GM19467 (cell line): ENCODE results near the gene SUPT20H.

ENCODE experiments used
- ATAC-seq: cut with Tn5 transposase; IDR thresholded peaks from one replicate; pipeline ENCODE4 v1.9.1; 2021; ENCODE audit warnings: mild to moderate bottlenecking, moderate library complexity; ENCODE audit not compliant: unreplicated experiment

Gene SUPT20H

DNA sequence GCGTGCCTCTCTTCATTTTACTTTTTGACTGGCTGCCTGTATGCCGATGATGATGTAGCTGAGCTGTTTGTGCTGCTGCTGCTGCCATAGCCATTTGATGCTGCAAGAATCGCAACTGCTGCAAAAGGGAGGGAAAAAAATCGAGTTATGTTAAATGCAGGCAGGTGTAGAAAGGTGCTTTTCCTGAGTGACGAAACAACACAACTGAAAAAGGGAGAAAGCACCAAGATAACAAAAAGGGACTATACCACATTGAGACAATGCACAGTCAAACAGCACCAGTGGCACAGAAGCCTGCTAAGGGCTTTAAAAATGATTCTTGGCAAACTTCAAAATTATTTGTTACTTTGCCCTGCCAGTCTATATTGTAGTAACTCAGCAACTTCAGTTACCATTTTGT is 49.8 kb downstream of the SUPT20H start:
- no peak for ATAC-seq

DNA sequence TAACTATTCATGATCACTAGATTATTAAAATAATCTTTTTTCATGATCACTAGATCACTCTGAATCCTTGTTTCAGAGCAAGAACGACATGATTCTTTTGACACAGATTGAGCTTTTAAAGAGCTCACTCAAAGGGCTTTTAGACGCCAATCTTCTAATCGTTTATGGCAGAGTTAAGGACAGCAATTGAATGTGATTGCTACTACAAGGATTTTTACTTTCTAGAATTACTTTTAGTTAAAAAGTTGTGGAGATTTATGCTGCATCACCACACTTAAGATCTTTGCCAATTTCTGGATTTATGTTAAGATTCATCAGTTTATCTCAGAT is 57.6 kb downstream of the SUPT20H start:
- ATAC-seq = no peak

DNA sequence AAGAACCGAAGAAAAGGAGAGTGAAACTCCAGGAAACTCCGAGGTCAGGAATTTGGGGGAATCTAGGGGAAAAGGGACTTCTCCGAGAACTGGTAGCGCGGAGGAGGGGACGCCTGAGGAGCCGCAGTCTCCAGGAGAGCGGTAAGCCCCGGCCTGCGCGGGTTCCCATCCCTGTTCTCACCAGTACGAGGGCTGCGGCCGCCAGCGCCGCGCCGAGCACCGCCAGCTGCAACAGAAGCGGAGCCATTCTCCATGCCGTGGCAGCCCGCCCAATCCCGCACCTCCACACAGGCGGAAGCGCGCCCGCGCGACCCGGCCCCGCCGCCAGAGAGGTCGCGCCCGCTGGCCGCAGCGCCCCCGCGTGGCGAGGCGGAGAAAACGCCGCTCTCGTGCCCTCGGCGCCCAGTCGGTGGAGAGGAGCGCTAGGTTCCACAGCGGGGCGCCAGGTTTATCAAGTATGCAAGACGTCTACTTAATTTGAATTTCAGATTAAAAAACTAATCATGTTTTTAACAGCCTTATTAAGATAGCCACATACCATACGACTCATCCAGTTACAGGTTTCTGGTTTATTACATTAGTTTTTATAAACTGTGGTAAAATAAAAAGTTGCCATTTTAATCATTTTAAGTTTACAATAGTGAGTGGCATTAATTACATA is 60.3 kb downstream of the SUPT20H start, which contains the start of gene ALG5:
Gene ALG5 (minus strand): TSS at position 287 of the 661 bp plus-strand sequence. CDS start 40 bp downstream, at position 247.
- peak; percentile 74 for ATAC-seq

DNA sequence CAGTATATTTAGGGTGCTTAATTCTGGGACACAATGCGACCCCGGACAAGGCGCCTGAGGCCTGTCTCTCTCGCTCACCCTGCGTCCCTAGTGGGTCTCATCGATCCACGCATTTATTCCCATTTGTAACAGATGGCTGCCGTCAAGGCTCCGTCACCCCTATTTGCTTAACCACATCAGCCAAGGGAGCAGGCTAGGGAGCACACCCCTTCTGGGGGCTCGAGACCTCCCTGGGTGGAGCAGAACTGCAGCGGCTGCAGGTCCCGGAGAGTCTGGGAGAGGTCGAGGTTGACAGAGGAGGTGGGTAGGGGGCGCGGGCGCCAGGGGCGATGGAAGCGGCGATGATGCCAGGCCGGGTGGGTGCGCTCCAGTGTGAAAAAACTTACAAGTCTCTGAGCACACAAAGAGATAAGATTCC is 60.9 kb downstream of the SUPT20H start:
- no peak for ATAC-seq

DNA sequence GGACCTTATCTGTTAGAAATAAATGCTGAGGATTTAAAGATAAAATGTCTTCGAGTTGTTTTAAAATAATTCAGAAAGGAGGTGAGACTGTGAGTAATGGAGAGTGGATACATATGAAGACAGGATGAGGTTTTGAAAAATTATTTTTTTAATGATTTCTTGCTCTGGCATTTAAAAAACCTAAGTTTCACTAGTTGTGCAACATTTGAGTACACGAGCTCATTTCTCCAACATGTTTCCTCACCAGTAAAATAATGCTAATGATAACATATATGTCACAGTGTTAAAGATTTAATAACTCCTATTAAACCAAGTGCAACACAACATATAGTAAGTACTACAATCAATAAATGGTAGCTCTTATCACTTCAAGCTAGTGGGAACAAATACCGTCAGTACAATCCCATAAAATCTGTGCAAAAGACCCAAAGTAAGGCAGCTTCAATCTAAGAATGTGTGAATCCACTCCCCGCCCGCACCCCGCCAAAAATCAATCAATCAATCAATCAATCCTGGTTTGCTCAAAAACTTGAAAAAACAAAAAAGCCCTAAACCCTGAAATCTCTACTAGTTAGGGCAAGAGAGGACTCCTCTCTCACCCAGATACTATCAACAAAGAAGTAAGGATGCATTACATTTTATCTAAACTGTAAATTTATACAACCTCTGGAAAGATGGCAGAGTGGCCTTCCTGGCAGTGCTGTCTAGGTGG is 61.6 kb downstream of the SUPT20H start:
- no peak for ATAC-seq

DNA sequence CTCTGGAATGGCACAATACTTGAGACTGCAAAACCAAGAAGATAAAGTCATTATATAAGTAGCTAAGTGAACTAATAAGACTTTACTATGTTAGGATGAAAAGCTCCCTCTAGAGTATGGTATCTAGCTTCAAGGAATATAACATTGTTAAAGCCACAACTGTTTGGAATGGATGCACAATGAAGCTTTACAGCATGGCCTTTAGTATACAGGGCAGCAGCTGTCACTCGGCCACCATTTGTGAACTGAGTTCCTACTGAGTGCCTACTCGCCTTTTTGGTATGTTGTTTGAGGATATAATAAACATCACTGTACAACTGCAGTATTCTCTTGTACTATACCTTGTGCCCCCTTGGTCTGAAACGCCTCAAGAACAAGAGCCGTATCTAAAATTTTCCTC is 67.1 kb downstream of the SUPT20H start:
- ATAC-seq = no peak

DNA sequence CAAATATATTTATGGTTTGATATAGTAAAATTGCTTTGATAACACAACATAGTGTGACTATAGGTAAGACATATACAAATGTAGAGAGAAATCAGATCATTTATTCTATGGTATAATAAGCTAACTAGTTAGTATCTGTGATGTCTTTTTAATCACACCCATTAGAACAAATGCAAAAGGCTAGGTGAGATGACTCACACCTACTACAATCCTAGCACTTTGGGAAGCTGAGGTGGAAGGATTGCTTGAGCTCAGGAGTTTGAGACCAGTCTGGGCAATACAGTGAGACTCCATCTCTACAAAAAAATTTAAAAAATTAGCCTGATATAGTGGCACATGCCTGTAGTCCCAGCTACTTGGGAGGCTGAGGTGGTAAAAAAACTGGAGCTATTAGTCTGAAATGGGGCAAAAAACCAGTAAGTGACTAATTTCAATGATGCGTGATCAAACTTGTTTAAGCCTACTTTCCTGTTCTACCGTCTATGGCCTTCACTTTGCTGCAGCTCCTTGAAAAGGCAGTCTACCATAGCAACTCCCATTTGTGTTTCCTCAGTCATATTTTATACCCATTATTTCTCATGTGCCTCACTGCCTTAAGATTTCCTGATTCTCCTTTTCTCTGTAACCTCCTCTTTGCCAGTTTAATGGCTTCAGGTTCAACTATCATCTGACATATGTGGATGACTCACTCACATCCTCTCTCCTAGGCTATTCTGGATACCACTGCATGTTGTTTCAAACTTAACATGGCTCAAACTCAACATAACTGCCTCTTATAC is 72.8 kb downstream of the SUPT20H start:
- ATAC-seq = no peak

DNA sequence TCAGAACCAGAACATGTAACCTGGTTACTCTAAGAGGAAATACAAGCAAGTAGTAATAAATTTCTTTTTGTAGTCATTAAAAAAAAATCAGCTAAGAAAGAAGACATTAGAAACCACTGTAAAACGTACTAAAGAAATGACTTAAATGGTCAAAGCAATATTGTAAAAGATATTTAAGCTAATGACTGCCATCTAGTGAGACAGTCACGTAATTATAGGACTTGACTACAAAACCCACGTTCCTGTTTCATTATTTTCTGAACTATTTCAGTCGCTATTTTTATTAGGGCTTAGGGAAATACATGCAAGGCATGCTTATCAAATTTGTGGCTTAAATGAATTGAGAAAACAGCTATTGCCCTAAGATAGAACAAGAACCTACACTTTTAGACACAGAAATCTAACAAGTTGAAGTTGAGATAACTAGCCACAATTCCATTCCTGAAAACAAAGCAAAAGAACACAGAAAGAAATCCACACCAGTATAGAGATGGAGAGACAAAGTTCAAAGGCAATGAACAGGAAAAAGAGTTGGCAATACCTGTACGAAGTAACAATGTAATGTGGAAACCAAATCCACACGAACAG is 78.2 kb downstream of the SUPT20H start:
- no peak for ATAC-seq

DNA sequence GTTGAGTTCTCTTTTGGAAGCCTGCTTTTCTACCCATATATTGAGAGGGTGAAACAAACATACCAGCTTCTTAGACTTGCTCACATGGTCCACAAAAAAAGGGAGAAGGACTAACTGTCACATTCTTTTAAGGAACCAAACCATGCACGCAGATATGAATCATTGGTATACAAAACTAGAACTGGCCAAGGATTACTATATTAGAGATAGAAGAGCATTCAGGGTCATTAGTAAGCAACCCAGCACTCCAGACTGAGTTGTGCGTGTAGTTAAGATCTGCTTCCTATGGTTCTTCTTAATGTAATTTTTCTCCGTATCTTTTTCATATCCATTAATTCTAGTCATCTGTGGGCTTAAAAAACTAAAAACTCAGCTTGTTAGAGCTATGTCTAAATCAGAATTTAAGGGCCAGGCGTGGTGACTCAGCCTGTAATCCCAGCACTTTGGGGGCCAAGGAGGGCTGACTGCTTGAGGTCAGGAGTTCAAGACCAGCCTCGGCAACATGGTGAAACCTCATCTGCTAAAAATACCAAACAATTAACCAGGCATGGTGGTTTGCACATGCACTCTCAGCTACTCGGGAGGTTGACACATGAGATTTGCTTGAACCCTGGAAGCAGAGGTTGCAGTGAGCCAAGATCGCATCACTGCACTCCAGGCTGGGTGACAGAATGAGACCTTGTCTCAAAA is 80.0 kb downstream of the SUPT20H start:
- ATAC-seq = no peak

DNA sequence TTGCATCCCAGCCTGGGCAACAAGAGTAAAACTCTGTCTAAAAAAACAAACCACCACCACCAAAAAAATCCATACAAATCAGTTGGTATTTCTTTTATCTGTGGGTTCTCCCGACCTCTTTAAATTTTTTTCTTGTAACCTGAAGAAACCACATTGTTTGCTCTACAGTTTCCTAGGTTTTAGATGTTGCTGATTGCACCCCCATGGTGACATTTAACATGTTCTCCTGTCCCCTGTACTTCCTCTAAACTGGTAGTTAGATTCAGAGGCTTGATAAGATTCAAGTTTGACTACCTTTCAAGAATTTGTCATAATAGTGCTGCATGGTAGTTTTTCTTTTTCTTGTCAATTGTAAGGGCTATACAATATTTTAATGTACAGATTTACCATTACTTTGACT is 84.3 kb downstream of the SUPT20H start:
- ATAC-seq = no peak

DNA sequence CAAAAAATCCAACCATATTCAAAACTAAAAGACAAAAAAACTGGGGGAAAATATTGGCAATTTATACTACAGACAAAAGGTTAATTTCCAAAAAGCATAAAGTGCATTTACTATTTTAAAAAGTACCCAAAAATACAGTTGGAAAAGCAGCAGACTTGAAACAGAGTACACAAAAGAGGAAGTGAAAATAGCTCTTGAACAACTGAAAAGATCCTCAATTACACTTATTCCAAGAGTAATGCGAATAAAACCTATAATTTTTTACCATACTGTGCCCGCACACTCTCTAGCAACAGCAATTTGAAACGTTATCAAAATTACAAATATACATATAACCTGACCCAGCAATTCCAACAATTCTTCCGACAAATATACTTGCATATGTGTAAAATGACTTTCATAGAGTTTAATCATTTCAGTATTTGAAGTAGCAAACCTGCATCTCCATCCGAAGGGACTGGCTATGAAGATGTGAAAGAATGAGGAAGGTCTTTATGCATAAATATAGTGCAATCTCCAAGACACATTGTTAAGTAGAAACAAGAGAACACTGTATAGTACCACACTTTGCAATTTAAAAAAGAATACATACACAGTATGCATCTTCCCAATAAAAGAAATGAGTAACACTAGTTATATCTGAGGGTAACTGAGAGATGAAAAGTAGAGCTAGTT is 85.7 kb downstream of the SUPT20H start:
- ATAC-seq = peak; percentile 63

DNA sequence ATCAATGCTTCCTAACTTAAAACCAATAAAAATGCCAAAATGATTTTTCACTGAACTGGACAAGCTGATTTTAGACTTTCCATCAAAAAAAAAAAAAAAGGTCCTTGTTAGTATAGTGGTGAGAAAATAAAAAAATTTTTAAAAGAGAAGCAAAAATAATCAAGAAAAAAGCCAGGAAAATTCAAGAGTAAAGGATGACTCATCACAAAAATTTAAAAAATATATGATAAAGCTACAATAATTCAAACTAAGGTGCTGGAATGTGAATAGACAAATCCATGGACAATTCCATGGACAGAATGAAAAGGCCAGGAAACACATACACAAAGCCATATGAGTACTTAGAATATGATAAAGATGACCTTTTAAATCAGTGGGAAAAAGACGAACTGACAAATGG is 86.5 kb downstream of the SUPT20H start:
- ATAC-seq = no peak

DNA sequence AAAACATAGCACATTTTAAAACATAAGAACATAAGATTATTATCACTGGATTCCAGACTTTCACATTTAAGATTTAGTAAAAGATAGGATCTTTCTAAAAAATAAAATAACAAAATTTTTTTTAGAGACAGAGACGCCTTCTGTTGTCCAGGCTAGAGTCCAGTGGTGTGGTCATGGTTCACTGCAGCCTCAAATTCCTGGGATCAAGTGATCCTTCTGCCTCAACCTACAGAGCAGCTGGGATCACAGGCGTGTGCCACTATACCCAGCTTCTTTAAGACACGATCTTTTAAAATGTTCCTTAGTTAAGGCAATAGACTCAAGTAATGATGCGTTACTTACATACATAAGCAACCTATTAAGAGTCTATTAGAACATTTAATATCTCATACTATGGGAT is 93.1 kb downstream of the SUPT20H start:
- no peak for ATAC-seq

DNA sequence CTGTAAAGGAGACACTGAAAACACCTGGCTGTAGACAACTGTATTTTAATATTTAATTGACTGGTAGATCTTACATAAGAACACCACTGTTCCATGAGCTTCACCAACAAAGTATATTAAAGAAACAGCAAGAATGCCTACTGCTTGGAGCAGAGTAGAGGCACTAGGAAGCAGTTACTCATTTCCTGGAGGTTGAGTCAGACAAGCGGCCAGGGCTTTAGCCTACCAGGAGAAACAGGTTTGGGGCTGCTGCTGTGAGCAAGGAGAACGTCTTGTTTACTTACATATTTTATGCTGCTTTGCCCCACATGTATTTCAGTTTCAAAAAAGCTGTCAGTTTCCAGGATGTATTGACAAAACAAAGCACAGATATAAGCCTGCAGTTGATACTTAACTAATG is 93.7 kb downstream of the SUPT20H start:
- ATAC-seq = no peak

DNA sequence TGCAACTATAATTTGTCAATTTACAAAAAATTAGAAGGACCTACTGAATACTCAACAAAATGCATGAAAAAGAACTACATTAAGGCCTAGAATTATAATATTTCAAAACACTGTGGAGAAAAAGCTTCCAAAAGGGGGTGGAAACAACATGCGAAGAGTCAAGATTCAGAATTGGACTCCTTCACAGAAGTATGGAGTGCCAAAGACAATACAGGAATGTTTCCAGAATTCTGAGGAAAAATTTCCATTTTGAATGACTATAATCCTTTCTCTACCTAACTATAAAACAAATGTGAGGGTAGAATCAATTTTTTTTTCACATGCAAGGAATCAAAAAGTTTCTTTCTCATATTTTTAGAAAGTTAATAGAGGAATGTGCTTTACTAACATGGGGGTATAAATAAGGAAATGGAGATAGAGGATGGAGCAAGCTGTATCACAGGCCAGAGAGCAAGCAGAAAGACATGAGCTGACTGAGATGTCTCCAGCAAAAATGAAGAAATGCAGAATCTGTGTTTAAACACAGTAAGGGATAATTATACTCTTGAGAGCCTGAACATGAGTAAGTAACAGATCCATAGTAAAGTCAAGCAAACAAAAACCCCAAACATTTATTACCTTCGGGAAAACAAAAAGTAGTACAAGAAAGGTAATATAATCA is 99.9 kb downstream of the SUPT20H start:
- no peak for ATAC-seq
